Activated T-helper 9 cell treated with anti-CD3 and anti-CD28 coated beads, Interleukin-2, amount 50 U/mL, for 16 hours (primary cell): Measurements from ENCODE around the gene EP400.
"Not testable (repeated sequence)": the region's sequence is repeated elsewhere in the genome, so short reads cannot be mapped to it uniquely, and the experiment has no call there.

Experiments used
- DNase-seq: peaks from one replicate; pipeline ENCODE4 v3.0.0-alpha.2; 2020; ENCODE audit warnings: low read depth

EP400 gene

GRCh38 chr12:132085291-132085635 is 135.5 kb downstream of the EP400 start:
- no peak for DNase-seq

- DNase-seq = no peak
Observed at GRCh38 chr12:132089407-132089910, 139.7 kb downstream of the EP400 start.

- no peak for DNase-seq
Observed at GRCh38 chr12:132094269-132094891, 144.6 kb downstream of the EP400 start.

- no peak for DNase-seq
Observed at GRCh38 chr12:132095520-132096409, 146.0 kb downstream of the EP400 start.

DNA sequence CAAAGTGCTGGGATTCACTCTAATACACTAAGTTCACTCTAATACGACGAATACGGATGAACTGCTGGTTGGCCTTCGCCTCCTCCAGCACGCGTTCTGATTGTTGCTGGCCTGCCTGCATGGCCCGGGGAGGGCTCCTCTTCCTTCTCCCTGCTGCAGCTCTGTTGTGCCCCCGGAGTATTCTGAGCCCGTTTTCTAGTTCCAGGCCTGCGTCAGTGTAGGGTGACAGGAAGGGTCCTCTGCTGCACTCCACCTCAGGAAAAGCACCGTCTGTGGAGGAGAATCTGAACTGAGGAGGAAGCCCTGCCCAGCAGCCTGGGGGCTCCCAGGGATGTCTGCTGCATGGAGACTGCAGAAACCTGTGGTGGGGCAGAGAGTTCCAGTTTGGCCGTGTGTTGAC is 150.0 kb downstream of the EP400 start:
- DNase-seq = no peak

GRCh38 chr12:132100306-132101065 is 150.7 kb downstream of the EP400 start:
- no peak for DNase-seq

DNA sequence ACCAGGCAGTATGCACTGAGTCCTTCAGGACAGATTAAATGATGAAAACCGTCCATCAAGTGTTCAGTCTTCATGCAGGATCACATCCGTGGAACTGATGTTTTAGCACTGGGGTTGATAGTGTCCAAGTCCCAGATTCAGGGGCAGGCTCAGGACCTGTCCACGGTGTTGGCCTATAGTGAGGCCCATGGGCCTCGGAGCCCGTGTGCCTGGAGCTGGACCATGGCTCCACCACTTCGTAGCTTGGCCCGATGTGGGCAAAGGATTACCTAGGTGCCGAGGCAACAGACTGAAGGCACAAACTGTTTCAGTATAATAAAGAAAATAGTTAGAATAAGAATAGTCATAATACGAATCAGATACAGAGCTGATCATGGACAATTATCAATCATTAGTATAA is 152.6 kb downstream of the EP400 start:
- DNase-seq = no peak

DNA sequence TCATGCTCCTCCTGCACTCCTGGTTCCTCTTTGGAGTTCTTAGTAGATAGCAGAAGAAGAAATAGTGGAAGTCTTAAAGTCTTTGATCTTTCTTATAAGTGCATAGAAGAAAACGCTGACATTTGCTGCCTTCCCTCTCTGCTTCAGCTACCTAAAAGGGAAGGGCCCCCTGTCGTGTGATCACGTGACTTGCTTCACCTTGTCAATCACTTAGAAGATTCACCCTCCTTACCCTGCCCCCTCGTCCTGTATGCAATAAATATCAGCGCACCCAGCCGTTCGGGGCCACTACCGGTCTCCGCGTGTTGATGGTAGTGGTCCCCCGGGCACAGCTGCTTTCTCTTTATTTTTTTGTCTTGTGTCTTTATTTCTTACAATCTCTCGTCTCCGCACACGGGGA is 153.3 kb downstream of the EP400 start:
- not testable (repeated sequence) for DNase-seq

DNA sequence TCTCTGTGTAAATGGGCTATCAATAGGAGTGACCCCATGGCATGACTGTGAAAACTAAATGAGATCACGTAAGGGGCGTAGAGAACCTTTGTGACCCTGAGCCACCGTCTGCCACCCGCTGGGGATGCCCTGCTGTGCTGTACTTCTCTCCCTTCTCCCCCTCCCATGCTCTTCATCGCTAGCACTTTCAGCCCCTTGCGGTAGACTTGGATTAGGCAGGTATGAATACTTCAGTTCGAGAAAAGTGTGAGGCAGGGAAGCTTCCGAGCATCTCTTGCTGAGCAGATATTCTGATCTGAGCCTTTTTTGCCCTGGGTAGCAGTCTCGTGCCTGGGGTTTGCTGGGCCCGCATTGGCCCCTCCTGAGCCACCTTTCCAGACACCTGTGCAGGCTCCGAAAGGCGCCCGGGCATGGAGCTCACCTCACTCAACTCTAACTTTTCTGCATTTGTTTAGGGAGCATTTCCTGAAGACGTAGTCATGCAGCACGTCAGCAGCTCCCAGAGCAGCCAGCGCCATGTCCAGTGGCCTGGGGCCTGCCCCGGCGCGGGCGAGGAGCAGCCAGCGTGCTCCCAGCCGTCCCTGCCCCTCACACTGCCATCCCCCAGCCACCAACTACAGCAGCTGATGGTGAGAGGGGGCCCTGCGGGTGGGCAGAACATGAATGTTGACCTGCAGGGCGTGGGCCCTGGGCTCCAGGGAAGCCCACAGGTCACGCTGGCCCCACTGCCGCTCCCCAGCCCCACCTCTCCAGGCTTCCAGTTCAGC is 154.0 kb downstream of the EP400 start:
- DNase-seq = no peak

GRCh38 chr12:132105467-132105866 is 155.7 kb downstream of the EP400 start:
- DNase-seq = no peak

GRCh38 chr12:132106921-132107320 is 157.2 kb downstream of the EP400 start:
- no peak for DNase-seq

GRCh38 chr12:132108211-132108832 is 158.6 kb downstream of the EP400 start:
- DNase-seq = no peak

GRCh38 chr12:132109741-132110140 is 160.0 kb downstream of the EP400 start:
- no peak for DNase-seq

GRCh38 chr12:132110677-132111076 is 160.9 kb downstream of the EP400 start:
- no peak for DNase-seq

DNA sequence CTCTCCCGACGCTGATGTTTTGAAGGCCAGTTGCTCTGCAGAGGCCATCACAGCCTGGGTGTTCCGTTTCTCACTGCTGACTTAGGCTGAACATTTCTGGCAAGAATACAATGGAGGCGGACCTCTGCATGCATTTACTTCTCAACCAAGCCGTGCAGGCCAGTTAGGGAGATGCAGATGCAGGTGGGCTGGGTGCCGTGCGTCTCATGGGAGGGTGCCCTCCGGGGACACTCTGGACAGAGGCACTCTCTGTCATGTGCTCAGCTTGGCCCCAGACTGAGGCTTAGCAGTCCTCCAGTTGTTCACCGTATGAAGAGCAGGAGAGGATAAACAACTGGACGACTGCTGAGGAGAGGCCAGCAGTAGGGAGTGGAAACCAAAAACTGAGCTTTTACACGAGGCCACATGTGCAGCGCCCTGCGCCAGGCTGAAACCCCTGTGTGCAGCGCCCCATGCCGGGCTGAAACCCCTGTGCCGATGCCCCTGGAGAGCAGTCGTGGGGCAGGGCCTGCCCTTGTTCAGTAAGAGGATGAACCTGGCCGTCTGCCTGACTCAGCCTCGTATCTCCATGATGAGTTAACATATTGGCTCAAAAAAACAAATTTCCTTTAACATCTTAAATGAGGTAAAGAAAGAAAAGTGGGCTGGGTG is 162.0 kb downstream of the EP400 start:
- DNase-seq = no peak

DNA sequence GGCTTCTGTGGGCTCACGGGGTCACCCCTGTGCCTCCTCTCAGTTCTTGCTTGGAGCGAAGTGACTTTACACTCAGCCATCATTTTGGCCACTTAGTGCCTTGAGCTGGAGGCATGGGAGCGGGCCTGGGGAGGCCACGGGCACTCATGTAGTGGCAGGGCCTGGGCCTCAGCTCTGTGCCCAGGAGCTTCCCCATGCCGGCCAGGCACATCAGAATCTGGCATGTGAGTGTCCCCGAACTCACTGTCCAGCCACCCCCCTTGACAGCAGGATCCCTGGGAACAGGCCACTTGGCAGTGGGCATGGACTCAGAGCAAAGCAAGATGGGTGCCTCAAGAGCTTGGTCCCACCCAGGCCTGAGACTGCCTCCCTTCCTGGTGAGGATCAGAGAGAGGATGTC is 164.9 kb downstream of the EP400 start:
- DNase-seq = no peak

- no peak for DNase-seq
Observed at GRCh38 chr12:132115500-132115899, 165.8 kb downstream of the EP400 start.

DNA sequence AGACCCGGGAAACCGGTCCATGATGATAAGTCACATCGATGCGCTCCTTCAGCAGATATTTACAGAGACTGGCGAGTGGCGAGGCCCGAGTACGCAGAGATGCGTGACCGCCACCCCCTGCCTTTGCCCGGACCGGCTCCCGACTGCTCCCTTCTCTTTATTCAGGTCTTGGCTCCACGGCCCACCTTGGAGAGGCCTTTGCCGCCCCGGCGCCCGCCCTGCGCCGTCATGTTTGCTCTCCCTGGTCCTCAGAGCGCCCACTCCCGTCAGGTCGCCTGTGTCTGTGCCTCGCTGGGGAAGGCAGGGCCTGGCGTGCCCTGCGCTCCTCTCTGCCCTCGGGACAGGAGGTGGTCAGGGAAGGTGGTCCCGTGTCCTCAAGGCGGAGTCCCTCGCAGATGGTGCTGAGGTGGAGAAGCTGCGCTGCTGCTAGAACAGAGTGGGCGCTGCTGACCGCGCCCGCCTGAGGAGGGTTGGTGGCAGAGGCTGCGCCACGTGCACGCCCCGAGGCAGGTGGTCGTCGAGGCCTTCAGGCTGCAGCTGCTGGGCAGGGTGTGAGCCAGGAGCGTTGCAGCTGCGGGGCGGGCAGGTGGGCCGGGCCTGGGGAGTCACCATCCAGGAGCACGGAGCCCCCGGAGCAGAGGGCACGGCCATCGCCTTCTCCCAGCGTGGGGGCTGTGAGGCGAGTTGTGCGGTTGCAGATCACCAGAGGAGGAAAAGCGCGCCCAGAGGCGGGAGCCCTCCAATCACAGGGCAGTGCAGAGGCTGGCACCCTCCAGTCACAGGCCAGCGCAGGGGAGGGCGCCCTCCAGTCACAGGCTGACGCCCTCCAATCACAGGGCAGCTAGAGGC is 167.2 kb downstream of the EP400 start:
- no peak for DNase-seq

DNA sequence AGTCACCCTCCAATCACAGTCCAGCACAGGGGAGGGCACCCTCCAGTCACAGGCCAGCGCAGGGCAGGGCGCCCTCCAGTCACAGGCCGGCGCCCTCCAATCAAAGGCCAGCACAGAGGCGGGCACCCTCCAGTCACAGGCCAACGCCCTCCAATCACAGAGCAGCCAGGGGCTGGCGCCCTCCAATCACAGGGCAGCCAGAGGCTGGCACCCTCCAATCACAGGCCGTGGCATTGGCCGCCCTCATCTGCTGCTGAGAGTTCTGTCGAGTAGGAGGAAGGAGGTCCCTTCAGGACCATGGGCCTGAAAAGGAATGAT is 167.8 kb downstream of the EP400 start:
- no peak for DNase-seq

DNA sequence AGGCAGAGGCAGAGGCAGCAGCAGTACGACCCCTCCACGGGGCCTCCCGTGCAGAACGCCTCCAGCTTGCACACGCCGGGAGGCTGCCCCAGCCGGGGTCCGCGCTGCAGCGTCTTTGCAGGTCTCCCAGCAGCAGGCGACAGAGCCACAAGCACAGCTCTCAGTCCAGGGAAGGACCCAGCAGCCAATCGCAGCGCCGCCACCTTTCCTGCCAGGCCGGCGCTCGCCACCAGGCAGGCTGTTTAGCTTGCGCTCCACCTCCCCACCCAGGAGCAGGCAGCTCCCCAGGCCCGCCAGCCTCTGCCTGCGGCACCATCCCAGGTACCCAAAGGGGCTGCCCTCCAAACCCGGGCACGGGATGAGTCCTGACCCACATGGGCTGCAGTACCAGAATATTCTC is 169.1 kb downstream of the EP400 start:
- no peak for DNase-seq
